ENCODE results near the gene ADGRV1. TPM values are rescaled to one million over a fixed set of nuclear protein-coding genes. Genes with fewer than 3 reads are reported as not detected.

ADGRV1 gene
- polyA plus RNA-seq, 3 donors = 0.18 to 0.33 TPM; not detected in 1

GRCh38 chr5:90934738-90935137 is 376.1 kb downstream of the ADGRV1 start:
- Histone ChIP-seq H3K79me2 (ENCODE audit: insufficient read depth, low read length) (no peaks in the 10 kb centered on the region), H3K36me3 (replicated peaks in 1 of 2; ENCODE audit: control insufficient read depth in 1 of 2, insufficient read depth in 2 of 2, low read length in 2 of 2) (no peaks in the 10 kb centered on the region), H3K4me1 (ENCODE audit: control insufficient read depth in 1 of 2, insufficient read depth in 2 of 2, low read length in 2 of 2) (no peaks in the 10 kb centered on the region), H3K4me2 (replicated peaks; ENCODE audit: extremely low read depth, low read length, poor library complexity, severe bottlenecking) (no peak overlapping the region), H3K27me3 (ENCODE audit: control insufficient read depth in 2 of 2, insufficient read depth in 2 of 2, low read length in 2 of 2) (no peaks in the 10 kb centered on the region), H3K9ac (ENCODE audit: insufficient read depth, low read length, poor library complexity, severe bottlenecking) (no peak overlapping the region), H3K9me3 (replicated peaks in 1 of 2; ENCODE audit: control insufficient read depth in 1 of 2, insufficient read depth in 1 of 2, low read length in 2 of 2) (no peaks in the 10 kb centered on the region), H4K20me1 (ENCODE audit: insufficient read depth, low read length) (no peaks in the 10 kb centered on the region), H2AFZ (ENCODE audit: insufficient read depth, low read depth, low read length, poor library complexity, severe bottlenecking) (no peak overlapping the region), H3K4me3 (replicated peaks in 1 of 3; ENCODE audit: low read depth in 2 of 3, low read length in 3 of 3) (no peak overlapping the region), H3K27ac (ENCODE audit: low read depth in 1 of 2, low read length in 2 of 2) (no peak overlapping the region)
- H3K27ac Mint-ChIP-seq = no peak overlapping the region
- H3K4me1 Mint-ChIP-seq = peaks cover 1% of the 10 kb centered on the region
- no CpG with 5 or more reads among the region's 2 CpGs for WGBS (ENCODE audit: insufficient coverage)
- no peak overlapping the region for H3K4me3 Mint-ChIP-seq
- intact Hi-C loops (cut with micrococcal nuclease) = loop anchor here (5.0 kb wide), 1 partner anchor 483 kb away; no protein-coding TSS in a partner anchor
- peaks cover 0 to 3% (median 0%) of the 10 kb centered on the region in 7 donors for H3K9me3 Mint-ChIP-seq
- H3K27me3 Mint-ChIP-seq (ENCODE audit: low read depth in 3 of 3) = peaks cover 0 to 1% (median 0%) of the 10 kb centered on the region in 3 donors
- H3K36me3 Mint-ChIP-seq = no peaks in the 10 kb centered on the region
- TF ChIP-seq, protein P1, sequence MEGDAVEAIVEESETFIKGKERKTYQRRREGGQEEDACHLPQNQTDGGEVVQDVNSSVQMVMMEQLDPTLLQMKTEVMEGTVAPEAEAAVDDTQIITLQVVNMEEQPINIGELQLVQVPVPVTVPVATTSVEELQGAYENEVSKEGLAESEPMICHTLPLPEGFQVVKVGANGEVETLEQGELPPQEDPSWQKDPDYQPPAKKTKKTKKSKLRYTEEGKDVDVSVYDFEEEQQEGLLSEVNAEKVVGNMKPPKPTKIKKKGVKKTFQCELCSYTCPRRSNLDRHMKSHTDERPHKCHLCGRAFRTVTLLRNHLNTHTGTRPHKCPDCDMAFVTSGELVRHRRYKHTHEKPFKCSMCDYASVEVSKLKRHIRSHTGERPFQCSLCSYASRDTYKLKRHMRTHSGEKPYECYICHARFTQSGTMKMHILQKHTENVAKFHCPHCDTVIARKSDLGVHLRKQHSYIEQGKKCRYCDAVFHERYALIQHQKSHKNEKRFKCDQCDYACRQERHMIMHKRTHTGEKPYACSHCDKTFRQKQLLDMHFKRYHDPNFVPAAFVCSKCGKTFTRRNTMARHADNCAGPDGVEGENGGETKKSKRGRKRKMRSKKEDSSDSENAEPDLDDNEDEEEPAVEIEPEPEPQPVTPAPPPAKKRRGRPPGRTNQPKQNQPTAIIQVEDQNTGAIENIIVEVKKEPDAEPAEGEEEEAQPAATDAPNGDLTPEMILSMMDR (IDR thresholded peaks at IDR 0.05) = no peak
- DNase-seq = no peak

GRCh38 chr5:90939211-90939610 is 380.6 kb downstream of the ADGRV1 start:
- Histone ChIP-seq H3K4me1 (ENCODE audit: control insufficient read depth in 1 of 2, insufficient read depth in 2 of 2, low read length in 2 of 2) (no peaks in the 10 kb centered on the region), H3K4me2 (replicated peaks; ENCODE audit: extremely low read depth, low read length, poor library complexity, severe bottlenecking) (no peak overlapping the region), H4K20me1 (ENCODE audit: insufficient read depth, low read length) (no peaks in the 10 kb centered on the region), H3K9ac (ENCODE audit: insufficient read depth, low read length, poor library complexity, severe bottlenecking) (no peak overlapping the region), H3K79me2 (ENCODE audit: insufficient read depth, low read length) (no peaks in the 10 kb centered on the region), H3K4me3 (replicated peaks in 1 of 3; ENCODE audit: low read depth in 2 of 3, low read length in 3 of 3) (no peak overlapping the region), H3K36me3 (replicated peaks in 1 of 2; ENCODE audit: control insufficient read depth in 1 of 2, insufficient read depth in 2 of 2, low read length in 2 of 2) (no peaks in the 10 kb centered on the region), H3K27me3 (ENCODE audit: control insufficient read depth in 2 of 2, insufficient read depth in 2 of 2, low read length in 2 of 2) (no peaks in the 10 kb centered on the region), H3K27ac (ENCODE audit: low read depth in 1 of 2, low read length in 2 of 2) (no peak overlapping the region), H3K9me3 (replicated peaks in 1 of 2; ENCODE audit: control insufficient read depth in 1 of 2, insufficient read depth in 1 of 2, low read length in 2 of 2) (no peaks in the 10 kb centered on the region), H2AFZ (ENCODE audit: insufficient read depth, low read depth, low read length, poor library complexity, severe bottlenecking) (no peak overlapping the region)
- Mint-ChIP-seq H3K4me1 (peaks cover 2% of the 10 kb centered on the region), H3K9me3 (peaks cover 0 to 3% (median 0%) of the 10 kb centered on the region in 7 donors), H3K4me3 (no peak overlapping the region), H3K27ac (no peak overlapping the region), H3K36me3 (no peaks in the 10 kb centered on the region), H3K27me3 (ENCODE audit: low read depth in 3 of 3) (no peaks in the 10 kb centered on the region)
- no CpG with 5 or more reads among the region's 2 CpGs for WGBS (ENCODE audit: insufficient coverage)
- DNase-seq = no peak
- intact Hi-C loops (cut with micrococcal nuclease) = no loop called here
- TF ChIP-seq, protein P1 (IDR thresholded peaks at IDR 0.05) = no peak

Data from CD14-positive monocyte (primary cell).